GM21825 (cell line): ENCODE results near the gene IMMT.

ENCODE experiments used
- ATAC-seq: cut with Tn5 transposase; IDR thresholded peaks from one replicate; pipeline ENCODE4 v1.9.1; 2021; ENCODE audit warnings: mild to moderate bottlenecking, moderate library complexity; ENCODE audit not compliant: unreplicated experiment

The IMMT gene

DNA sequence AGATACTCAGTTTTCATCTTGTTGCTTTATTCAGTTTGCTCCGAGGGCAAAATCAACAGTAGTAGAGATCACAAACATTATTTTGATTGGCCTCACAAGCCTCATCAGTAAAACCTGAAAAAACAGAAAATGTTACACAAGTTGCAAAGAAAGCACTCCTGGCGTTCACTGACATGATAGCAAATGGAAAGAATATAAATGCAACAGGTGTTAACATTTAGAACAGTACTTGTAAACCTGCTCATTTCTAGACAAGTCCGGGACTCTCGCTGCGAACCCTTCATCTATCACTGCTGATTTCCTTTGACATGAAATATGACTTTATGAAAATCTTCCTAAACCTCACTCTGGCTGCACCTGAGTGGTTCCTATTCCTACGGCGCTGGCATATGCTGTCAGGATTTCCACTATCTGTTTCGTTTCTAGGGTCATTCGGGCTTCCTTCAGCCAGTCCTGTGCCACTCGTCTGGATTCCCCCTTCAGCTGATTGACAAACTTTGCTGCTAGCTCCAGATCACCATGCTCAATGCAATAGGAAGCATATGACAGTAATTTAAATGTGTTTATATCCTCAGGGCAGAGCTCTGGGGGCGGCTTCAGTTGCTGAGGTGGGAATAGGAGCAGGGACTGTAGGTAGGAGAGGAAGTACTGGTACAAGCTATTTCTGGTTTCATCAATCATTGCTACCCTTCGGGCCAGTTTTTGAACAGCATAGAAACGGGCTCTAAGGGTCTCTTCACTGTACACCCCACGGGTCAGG lies 51.2 kb downstream of the IMMT start:
- no peak for ATAC-seq

DNA sequence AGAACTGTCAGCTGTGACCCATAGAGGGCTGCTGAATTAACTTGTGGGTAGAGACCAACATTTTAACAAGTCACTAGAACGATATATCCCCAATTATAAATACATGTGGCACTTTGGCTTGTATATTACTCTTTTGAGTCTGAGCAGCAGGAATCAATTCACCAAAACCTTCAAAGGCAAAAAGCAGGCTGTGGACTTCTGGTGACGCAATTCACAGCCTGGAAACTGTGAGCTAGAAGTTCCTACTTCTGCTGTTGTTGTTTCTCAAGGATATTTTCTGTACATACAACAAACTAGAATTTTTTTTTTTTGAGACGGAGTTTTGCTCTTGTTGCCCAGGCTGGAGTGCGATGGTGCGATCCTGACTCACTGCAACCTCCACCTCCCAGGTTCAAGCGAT lies 52.0 kb downstream of the IMMT start:
- ATAC-seq, result no peak

DNA sequence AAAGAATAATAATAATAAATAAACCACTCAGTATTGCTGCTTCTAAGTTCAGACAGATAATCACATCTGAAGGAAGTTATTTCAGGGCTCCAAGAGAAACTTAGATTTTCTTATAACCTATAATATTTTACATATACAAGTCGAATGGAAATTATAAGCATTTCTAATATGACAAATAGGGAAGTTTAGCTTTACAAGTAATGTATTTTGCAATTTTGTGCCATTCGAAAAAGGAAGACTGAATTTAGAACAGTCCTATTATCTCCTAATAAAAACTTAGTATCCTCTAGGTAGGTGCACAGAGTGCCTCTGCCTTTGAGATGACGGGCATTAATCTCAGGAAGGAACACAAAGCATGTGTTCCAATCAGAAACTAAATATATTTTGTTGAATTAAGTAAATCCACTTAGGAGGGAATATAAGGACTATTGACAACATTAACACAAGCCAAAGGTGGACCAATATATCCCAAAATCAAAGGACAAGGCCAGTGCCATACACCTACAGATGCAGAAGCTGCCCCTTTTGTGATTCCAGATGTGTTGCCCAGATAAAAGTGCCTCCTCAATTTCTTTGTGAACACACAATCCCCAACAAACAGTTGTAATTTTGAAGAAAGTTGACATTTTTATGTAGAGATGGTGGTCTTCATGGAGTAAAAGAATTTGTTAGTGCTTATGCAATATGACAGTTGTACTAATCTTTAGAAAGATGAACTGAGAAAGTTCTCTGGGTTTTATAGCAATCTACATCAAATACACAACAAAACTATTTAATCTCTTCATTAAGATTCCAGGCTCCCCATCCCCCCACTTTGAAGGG lies 52.6 kb downstream of the IMMT start:
- ATAC-seq, result no peak

- ATAC-seq, result no peak
Measured at GRCh38 chr2:86140969-86141392, 54.3 kb downstream of the IMMT start.

- no peak for ATAC-seq
Measured at GRCh38 chr2:86139981-86140380, 55.3 kb downstream of the IMMT start.

DNA sequence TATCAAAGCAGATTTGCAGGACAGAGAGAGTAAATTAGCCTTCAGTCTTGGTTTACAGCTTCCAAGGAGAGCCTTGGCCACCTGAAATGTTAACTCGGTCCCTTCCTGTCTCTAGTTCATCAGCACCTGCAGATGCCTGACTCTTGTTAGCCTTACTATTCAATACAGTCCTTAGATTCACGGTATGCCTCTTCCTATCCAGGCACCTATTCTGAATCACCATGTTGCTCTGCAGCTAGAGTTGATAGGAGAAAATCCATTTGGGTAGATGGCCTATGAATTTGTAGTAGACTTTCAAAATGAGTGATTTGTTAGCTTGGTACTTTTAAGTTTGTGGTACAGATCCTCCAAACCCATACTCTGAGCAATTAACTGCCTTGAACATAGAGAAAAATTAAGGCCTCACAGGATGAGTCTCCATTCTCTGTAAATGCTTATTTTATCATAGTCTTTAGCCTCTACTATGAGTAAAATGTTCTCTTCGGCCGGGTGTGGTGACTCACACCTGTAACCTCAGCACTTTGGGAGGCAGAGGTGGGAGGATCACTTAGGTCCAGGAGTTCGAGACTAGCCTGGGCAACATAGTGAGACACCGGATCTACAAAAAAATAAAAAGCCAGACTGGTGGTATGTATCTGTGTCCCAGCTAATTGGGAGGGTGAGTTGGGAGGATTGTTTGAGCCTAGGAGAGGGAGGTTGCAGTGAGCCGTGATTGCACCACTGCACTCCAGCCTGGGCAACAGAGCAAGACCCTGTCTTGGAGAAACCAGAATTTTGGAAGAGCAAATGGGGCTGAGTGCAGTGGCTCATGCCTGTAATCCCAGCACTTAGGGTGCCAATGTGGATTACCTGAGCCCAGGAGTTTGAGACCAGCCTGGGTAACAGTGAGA lies 56.3 kb downstream of the IMMT start:
- no peak for ATAC-seq

GRCh38 chr2:86136141-86136540 lies 59.1 kb downstream of the IMMT start:
- ATAC-seq, result no peak

- ATAC-seq, result no peak
Measured at GRCh38 chr2:86135653-86136052, 59.6 kb downstream of the IMMT start.

DNA sequence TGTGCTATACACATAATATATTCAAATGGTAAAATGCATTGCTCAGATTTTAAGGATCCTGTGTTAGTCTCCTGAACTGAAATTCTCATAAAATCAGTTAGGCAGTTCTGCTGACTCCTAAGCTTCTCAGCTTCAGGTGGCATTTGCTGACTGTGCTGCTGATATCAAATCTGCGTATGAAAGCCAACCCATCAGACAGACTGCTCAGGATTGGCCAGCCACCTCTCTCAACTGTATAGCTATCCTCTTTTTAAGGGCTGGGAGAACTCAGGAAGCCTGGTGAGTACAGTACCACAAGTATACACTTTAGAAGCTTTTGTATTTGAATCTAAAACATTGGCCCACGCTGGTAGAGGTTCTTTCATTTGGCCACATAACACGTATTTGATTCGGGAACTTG lies 60.6 kb downstream of the IMMT start:
- no peak for ATAC-seq

- ATAC-seq, result no peak
Measured at GRCh38 chr2:86124683-86125082, 70.6 kb downstream of the IMMT start.

DNA sequence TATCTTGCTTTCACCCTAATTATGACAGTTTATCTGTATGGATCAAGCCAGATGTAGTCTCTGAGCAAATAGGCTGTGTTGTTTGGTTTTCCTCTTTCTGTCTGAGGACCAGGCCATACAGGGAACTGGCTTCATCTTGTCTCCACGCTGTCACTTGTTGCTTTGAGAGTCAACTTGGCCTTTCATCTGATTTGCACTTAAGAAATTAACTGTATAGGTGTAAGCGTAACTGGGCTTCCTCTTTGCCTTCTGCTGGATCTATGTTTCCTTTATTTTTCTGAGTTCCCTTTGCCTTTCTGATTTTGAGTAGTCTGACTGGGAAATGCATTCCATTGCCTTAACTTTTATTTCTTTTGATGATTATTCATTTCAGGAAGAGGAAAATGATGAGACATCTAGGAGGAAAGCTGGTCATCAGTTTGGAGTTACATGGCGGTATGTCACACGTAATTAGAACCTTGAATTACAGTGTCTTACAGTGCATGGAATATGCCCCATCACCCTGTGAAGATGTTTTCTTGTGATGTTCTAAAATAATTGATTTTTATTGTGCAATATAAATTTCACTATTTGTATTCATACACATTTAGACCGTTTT lies 71.8 kb downstream of the IMMT start:
- no peak for ATAC-seq

DNA sequence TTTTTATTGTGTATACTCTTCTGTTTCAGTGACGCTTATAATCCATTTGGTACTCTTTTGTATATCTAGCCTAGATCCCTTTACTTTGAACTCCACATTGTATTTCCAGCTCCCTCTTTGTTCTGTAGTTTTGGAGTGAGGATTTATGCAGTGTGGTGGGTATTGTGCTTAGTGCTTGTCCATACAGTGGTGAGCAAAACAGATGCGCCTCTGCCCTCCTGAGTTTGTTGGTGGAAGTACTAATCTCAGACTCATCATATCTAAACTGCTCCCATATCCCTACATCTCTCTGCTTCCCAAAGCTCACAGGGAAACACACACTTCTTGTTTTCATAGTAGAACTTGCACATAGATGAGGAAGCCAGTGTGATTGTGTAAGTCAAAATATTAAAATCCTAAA lies 77.1 kb downstream of the IMMT start:
- no peak for ATAC-seq

GRCh38 chr2:86107031-86107430 lies 88.2 kb downstream of the IMMT start:
- ATAC-seq, result no peak

DNA sequence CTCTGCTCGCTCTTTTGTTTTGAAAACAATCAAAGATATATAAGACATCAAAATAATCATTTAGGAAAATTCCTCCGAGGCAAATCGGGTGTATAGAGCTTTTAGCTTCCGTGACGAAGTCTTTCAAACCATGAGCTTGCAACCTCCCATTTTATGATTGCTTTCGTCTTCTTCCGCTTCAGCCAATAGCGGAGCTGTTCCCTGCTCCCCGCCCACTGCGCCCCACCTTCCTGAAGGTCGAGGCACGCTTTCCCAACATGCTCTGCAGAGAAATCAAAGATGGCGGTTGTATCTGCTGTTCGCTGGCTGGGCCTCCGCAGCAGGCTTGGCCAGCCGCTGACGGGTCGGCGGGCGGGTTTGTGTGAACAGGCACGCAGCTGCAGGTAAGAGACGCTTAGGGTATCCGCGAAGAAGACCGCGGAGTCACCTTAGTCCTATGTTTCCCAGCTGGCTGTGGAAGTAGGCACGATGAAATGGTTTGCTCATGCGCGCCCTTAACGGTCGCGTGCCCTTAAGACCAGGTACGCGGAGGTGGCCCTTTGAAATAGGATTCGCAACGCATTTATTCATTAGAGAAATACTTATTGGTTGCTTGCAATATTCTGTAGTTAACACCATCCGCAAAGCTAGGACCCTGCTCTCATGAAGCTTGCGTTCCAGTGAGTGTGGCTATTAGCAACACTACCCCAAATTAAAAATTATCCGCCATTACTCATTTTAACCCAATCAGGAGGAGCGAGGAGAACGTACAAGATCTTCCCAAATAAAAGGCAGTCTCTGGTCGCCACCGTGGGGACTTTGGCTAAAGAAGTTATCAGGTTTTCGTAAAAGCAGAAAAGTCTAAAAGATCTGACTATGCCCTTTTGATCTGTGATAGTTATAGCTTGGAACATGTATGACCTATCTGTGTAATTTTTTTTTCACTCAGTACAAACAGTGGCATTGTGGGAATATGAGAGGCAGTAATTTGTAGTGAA lies 89.0 kb downstream of the IMMT start, which contains the start of gene PTCD3:
Gene PTCD3, plus strand, starts transcription at position 267 of the 977 bp plus-strand sequence. Its CDS starts 13 bp downstream, at position 280.
- ATAC-seq, result peak; percentile 90

DNA sequence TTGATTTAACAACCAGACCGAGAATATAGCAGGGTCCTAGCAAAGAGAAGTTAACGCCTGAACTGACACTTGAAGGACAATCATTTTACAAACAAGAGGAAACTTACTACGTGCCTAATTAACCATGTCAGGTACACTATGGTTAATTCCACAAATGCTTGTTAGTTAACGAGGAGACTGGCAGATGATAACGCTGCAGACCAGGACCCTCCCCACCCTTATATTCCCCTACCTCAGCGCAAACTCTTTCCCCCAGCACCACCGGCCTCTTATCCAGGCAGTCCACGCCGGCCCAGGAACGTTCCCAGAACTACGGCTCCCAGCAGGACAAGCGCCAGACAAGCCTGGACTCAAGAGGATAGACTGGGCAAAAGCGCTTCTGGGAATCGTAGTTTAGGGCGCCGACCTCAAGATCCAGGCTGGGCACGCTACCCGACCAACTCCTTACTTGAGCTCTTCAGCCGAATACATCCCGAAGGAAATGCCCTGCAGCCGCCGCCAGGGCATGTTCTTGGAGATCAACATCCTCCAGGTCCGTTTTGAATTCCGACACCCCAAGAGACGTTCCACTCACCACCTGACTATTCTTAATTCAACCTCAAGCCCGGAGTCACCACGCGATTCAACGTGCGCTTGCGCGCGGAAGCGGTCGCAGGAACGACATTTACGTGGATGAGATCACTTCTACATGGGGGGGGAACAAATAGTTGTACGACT lies 89.9 kb downstream of the IMMT start, which contains the start of gene POLR1A:
Gene POLR1A, minus strand, starts transcription at position 635 of the 717 bp plus-strand sequence. Its CDS starts 110 bp downstream, at position 525.
- ATAC-seq, result peak; percentile 69

- ATAC-seq, result no peak
Measured at GRCh38 chr2:86102157-86102556, 93.1 kb downstream of the IMMT start.

DNA sequence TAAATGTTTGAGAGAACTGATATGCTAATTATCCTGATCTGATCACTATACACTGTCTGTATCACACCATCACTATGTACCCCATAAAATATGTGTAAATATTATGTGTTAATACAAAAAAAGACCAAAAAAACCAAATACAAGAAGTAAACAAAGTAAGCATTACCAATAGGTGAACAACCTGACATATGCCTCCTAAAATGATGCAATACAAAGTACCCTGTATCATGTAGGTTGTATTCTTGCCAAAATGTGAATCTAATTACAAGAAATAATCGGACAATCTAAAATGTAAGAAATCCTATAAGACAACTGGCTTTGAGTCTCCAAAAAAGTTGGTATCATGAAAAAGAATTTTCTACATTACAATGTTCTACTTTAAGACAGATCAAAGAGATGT lies 97.3 kb downstream of the IMMT start:
- ATAC-seq, result no peak

DNA sequence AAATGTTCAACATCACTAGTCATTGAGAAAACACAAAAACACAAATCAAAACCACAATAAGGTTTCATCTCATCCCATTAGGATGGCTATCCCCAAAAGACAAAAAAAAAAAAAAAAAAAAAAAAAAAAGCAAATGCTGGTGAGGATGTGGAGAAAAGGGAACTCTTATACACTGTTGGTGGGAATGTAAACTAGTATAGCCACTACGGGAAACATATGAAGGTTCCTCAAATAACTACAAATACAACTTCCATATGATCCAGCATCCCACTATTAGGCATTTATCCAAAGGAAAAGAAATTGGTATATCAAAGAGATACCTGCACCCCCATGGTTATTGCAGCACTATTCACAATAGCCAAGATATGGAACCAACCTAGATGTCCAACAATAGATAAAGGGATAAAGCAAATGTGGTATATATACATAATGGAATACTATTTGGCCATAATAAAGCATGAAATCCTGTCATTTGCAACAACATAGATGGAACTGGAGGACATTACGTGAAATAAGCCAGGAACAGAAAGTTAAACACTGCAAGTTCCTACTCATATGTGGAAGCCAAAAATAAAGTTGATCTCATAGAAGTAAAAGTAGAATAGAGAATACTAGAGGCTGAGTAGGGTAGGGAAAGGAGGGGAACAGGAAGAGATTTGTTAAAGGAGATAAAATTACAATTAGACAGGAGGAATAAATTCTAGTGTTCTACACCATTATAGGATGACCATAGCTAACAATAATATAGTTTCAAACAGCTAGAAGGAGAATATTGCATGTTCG lies 98.0 kb downstream of the IMMT start:
- no peak for ATAC-seq
